ENCODE measurements around the gene ARHGAP4.

GRCh38 chrX:153971450-153972367 lies 45.6 kb upstream of the ARHGAP4 start, which contains the start of gene HCFC1:
- TF ChIP-seq POLR2A (IDR thresholded peaks at IDR 0.05), result peak; percentile 3 to 38
- no peak for TF ChIP-seq CTCF (IDR thresholded peaks at IDR 0.05)

Data from heart left ventricle (tissue), 13 donors.